Measurements from ENCODE around the gene KRTAP5-10. TPM values are rescaled to one million over a fixed set of nuclear protein-coding genes. Genes with fewer than 3 reads are reported as not detected.

The KRTAP5-10 gene
- polyA plus RNA-seq, 1 of the 3 experiments (the other 2 are of a cell fraction) = not detected

GRCh38 chr11:71527576-71528210, 37.7 kb upstream of the KRTAP5-10 start:
- Histone ChIP-seq H3K4me1 (ENCODE audit: control insufficient read depth in 1 of 2, insufficient read depth in 2 of 2, low read depth in 1 of 2, low read length in 1 of 2) (no peaks in the 10 kb centered on the region; a peak in 1 of 4 replicates), H3K36me3 (replicated peaks in 1 of 2; ENCODE audit: control insufficient read depth in 1 of 2, insufficient read depth in 2 of 2, low read length in 1 of 2) (no peaks in the 10 kb centered on the region), H3K79me2 (ENCODE audit: insufficient read depth) (no peaks in the 10 kb centered on the region), H3K9ac (no peak overlapping the region), H3K27me3 (ENCODE audit: insufficient read depth) (no peaks in the 10 kb centered on the region), H4K20me1 (ENCODE audit: insufficient read depth) (no peaks in the 10 kb centered on the region), H3K4me3 (ENCODE audit: low read depth in 2 of 2, low read length in 1 of 2) (no peak overlapping the region), H2AFZ (ENCODE audit: low read depth) (no peak overlapping the region), H3K27ac (ENCODE audit: low read depth in 2 of 2, low read length in 1 of 2) (no peak overlapping the region), H3K4me2 (no peak overlapping the region), H3F3A (replicated peaks; ENCODE audit: insufficient read depth) (no peaks in the 10 kb centered on the region), H3K9me2 (no peaks in the 10 kb centered on the region), H3K9me3 (no peaks in the 10 kb centered on the region)
- TF ChIP-seq FOXJ3 (CRISPR knock-in tag; IDR thresholded peaks at IDR 0.05) = no peak
- TF ChIP-seq YY1 (IDR thresholded peaks at IDR 0.05; ENCODE audit: low read depth) = no peak
- no peak for TF ChIP-seq EP300 (IDR thresholded peaks at IDR 0.05; ENCODE audit: borderline replicate concordance in 1 of 2, low read depth in 1 of 2, low read length in 1 of 2)
- TF ChIP-seq, protein P1, sequence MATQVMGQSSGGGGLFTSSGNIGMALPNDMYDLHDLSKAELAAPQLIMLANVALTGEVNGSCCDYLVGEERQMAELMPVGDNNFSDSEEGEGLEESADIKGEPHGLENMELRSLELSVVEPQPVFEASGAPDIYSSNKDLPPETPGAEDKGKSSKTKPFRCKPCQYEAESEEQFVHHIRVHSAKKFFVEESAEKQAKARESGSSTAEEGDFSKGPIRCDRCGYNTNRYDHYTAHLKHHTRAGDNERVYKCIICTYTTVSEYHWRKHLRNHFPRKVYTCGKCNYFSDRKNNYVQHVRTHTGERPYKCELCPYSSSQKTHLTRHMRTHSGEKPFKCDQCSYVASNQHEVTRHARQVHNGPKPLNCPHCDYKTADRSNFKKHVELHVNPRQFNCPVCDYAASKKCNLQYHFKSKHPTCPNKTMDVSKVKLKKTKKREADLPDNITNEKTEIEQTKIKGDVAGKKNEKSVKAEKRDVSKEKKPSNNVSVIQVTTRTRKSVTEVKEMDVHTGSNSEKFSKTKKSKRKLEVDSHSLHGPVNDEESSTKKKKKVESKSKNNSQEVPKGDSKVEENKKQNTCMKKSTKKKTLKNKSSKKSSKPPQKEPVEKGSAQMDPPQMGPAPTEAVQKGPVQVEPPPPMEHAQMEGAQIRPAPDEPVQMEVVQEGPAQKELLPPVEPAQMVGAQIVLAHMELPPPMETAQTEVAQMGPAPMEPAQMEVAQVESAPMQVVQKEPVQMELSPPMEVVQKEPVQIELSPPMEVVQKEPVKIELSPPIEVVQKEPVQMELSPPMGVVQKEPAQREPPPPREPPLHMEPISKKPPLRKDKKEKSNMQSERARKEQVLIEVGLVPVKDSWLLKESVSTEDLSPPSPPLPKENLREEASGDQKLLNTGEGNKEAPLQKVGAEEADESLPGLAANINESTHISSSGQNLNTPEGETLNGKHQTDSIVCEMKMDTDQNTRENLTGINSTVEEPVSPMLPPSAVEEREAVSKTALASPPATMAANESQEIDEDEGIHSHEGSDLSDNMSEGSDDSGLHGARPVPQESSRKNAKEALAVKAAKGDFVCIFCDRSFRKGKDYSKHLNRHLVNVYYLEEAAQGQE (IDR thresholded peaks at IDR 0.05; ENCODE audit: low read depth, low read length) = no peak
- TF ChIP-seq NRF1 (IDR thresholded peaks at IDR 0.05; ENCODE audit: low read depth, low read length) = no peak
- TF ChIP-seq, protein P2, sequence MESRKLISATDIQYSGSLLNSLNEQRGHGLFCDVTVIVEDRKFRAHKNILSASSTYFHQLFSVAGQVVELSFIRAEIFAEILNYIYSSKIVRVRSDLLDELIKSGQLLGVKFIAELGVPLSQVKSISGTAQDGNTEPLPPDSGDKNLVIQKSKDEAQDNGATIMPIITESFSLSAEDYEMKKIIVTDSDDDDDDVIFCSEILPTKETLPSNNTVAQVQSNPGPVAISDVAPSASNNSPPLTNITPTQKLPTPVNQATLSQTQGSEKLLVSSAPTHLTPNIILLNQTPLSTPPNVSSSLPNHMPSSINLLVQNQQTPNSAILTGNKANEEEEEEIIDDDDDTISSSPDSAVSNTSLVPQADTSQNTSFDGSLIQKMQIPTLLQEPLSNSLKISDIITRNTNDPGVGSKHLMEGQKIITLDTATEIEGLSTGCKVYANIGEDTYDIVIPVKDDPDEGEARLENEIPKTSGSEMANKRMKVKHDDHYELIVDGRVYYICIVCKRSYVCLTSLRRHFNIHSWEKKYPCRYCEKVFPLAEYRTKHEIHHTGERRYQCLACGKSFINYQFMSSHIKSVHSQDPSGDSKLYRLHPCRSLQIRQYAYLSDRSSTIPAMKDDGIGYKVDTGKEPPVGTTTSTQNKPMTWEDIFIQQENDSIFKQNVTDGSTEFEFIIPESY (IDR thresholded peaks at IDR 0.05; ENCODE audit: borderline replicate concordance, low read depth) = no peak
- TF ChIP-seq, protein P3, sequence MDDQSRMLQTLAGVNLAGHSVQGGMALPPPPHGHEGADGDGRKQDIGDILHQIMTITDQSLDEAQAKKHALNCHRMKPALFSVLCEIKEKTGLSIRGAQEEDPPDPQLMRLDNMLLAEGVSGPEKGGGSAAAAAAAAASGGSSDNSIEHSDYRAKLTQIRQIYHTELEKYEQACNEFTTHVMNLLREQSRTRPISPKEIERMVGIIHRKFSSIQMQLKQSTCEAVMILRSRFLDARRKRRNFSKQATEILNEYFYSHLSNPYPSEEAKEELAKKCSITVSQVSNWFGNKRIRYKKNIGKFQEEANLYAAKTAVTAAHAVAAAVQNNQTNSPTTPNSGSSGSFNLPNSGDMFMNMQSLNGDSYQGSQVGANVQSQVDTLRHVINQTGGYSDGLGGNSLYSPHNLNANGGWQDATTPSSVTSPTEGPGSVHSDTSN (IDR thresholded peaks at IDR 0.05) = no peak
- TF ChIP-seq MXI1 (IDR thresholded peaks at IDR 0.05; ENCODE audit: low read depth, low read length) = no peak
- TF ChIP-seq, protein P4, sequence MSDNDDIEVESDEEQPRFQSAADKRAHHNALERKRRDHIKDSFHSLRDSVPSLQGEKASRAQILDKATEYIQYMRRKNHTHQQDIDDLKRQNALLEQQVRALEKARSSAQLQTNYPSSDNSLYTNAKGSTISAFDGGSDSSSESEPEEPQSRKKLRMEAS (IDR thresholded peaks at IDR 0.05; ENCODE audit: low read depth) = no peak
- TF ChIP-seq GATA2 (CRISPR knock-in tag; IDR thresholded peaks at IDR 0.05) = no peak
- TF ChIP-seq RCOR1 (IDR thresholded peaks at IDR 0.05; ENCODE audit: low read length) = no peak
- no peak for TF ChIP-seq ELF1 (IDR thresholded peaks at IDR 0.05)
- TF ChIP-seq MEF2A (IDR thresholded peaks at IDR 0.05; ENCODE audit: borderline replicate concordance, low read depth) = no peak
- TF ChIP-seq TCF12 (IDR thresholded peaks at IDR 0.05) = no peak
- TF ChIP-seq SMC3 (IDR thresholded peaks at IDR 0.05; ENCODE audit: low read depth, low read length) = no peak
- TF ChIP-seq RXRA (IDR thresholded peaks at IDR 0.05; ENCODE audit: borderline replicate concordance, low read depth) = no peak
- TF ChIP-seq, protein P5, sequence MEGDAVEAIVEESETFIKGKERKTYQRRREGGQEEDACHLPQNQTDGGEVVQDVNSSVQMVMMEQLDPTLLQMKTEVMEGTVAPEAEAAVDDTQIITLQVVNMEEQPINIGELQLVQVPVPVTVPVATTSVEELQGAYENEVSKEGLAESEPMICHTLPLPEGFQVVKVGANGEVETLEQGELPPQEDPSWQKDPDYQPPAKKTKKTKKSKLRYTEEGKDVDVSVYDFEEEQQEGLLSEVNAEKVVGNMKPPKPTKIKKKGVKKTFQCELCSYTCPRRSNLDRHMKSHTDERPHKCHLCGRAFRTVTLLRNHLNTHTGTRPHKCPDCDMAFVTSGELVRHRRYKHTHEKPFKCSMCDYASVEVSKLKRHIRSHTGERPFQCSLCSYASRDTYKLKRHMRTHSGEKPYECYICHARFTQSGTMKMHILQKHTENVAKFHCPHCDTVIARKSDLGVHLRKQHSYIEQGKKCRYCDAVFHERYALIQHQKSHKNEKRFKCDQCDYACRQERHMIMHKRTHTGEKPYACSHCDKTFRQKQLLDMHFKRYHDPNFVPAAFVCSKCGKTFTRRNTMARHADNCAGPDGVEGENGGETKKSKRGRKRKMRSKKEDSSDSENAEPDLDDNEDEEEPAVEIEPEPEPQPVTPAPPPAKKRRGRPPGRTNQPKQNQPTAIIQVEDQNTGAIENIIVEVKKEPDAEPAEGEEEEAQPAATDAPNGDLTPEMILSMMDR (IDR thresholded peaks at IDR 0.05) = no peak
- no peak for TF ChIP-seq TAF1 (IDR thresholded peaks at IDR 0.05; ENCODE audit: borderline replicate concordance, low read depth, low read length)
- no peak for TF ChIP-seq FOSL2 (IDR thresholded peaks at IDR 0.05; ENCODE audit: borderline replicate concordance, low read depth)
- DNase-seq = no peak
- ChIA-PET CTCF (no interaction called here), POLR2A (no interaction called here)
- 48% methylated on average over 6 of the region's 6 CpGs for WGBS (ENCODE audit: low lambda C conversion rate)

Measured in SK-N-SH (cell line).